ENCODE results near the gene MAN2C1.

MAN2C1 gene

GRCh38 chr15:75335705-75336355 lies 32.6 kb downstream of the MAN2C1 start, which contains the start of gene COMMD4 (continued):
- TF ChIP-seq MYNN (tag by site-specific recombination; IDR thresholded peaks at IDR 0.05; ENCODE audit: borderline replicate concordance) = no peak
- TF ChIP-seq ZNF214 (tag by site-specific recombination; IDR thresholded peaks at IDR 0.05; ENCODE audit: borderline replicate concordance) = no peak
- TF ChIP-seq ZNF610 (tag by site-specific recombination; IDR thresholded peaks at IDR 0.05; ENCODE audit: borderline replicate concordance) = peak; percentile 82
- no peak for TF ChIP-seq ZNF555 (tag by site-specific recombination; conservative IDR thresholded peaks at IDR 0.05)
- peak; percentile 95 for TF ChIP-seq KLF8 (tag by site-specific recombination; IDR thresholded peaks at IDR 0.05)
- TF ChIP-seq TCF7L2 (IDR thresholded peaks at IDR 0.05; ENCODE audit: borderline replicate concordance, low read depth, low read length) = no peak
- TF ChIP-seq ATF2 (tag by site-specific recombination; IDR thresholded peaks at IDR 0.05; ENCODE audit: low read depth) = no peak
- TF ChIP-seq ZNF362 (tag by site-specific recombination; IDR thresholded peaks at IDR 0.05) = peak; percentile 97
- no peak; the same call in 1 of the 2 replicates for TF ChIP-seq PRDM10 (tag by site-specific recombination; IDR thresholded peaks at IDR 0.05)
- TF ChIP-seq ZSCAN23 (tag by site-specific recombination; IDR thresholded peaks at IDR 0.05) = peak; percentile 90
- TF ChIP-seq MZF1 (tag by site-specific recombination; IDR thresholded peaks at IDR 0.05; ENCODE audit: borderline replicate concordance) = 0 out of 2 replicates have a peak, but pooled peaks have one; percentile 12
- TF ChIP-seq ZBTB20 (tag by site-specific recombination; IDR thresholded peaks at IDR 0.05) = peak; percentile 99
- peak; percentile 42; the same call in 1 of the 2 replicates for TF ChIP-seq ZBTB44 (tag by site-specific recombination; IDR thresholded peaks at IDR 0.05)
- no peak for TF ChIP-seq ZNF585B (tag by site-specific recombination; IDR thresholded peaks at IDR 0.05)
- TF ChIP-seq IKZF3 (tag by site-specific recombination; IDR thresholded peaks at IDR 0.05) = peak; percentile 95
- TF ChIP-seq ZNF398 (tag by site-specific recombination; IDR thresholded peaks at IDR 0.05) = peak; percentile 87
- TF ChIP-seq KLF1 (tag by site-specific recombination; IDR thresholded peaks at IDR 0.05) = peak; percentile 80
- no peak for TF ChIP-seq ZNF354C (tag by site-specific recombination; IDR thresholded peaks at IDR 0.05; ENCODE audit: borderline replicate concordance, low read depth)
- TF ChIP-seq KLF10 (tag by site-specific recombination; IDR thresholded peaks at IDR 0.05) = peak; percentile 82
- TF ChIP-seq ZNF138 (tag by site-specific recombination; IDR thresholded peaks at IDR 0.05; ENCODE audit: borderline replicate concordance) = no peak
- no peak for TF ChIP-seq ZNF404 (tag by site-specific recombination; IDR thresholded peaks at IDR 0.05)
- TF ChIP-seq ZNF624 (tag by site-specific recombination; IDR thresholded peaks at IDR 0.05) = no peak
- TF ChIP-seq ZBTB21 (tag by site-specific recombination; IDR thresholded peaks at IDR 0.05) = peak; percentile 72
- no peak; the same call in 1 of the 2 replicates for TF ChIP-seq OSR2 (tag by site-specific recombination; IDR thresholded peaks at IDR 0.05)
- TF ChIP-seq ZBTB7A (tag by site-specific recombination; IDR thresholded peaks at IDR 0.05; ENCODE audit: low read depth) = no peak
- TF ChIP-seq ZNF747 (tag by site-specific recombination; IDR thresholded peaks at IDR 0.05) = no peak
- peak; percentile 42; the same call in 1 of the 2 replicates for TF ChIP-seq ZBTB48 (tag by site-specific recombination; IDR thresholded peaks at IDR 0.05)
- no peak for TF ChIP-seq ZNF148 (tag by site-specific recombination; IDR thresholded peaks at IDR 0.05; ENCODE audit: borderline replicate concordance)
